ENCODE results near the gene TPCN2. TPM values are rescaled to one million over a fixed set of nuclear protein-coding genes. Genes with fewer than 3 reads are reported as not detected.

The TPCN2 gene
- total and polyA plus RNA-seq, 2 of the 8 experiments (the other 6 are each of a cell fraction or from before 2014, with no cell fraction given), result 9.7 to 18.6 TPM

DNA sequence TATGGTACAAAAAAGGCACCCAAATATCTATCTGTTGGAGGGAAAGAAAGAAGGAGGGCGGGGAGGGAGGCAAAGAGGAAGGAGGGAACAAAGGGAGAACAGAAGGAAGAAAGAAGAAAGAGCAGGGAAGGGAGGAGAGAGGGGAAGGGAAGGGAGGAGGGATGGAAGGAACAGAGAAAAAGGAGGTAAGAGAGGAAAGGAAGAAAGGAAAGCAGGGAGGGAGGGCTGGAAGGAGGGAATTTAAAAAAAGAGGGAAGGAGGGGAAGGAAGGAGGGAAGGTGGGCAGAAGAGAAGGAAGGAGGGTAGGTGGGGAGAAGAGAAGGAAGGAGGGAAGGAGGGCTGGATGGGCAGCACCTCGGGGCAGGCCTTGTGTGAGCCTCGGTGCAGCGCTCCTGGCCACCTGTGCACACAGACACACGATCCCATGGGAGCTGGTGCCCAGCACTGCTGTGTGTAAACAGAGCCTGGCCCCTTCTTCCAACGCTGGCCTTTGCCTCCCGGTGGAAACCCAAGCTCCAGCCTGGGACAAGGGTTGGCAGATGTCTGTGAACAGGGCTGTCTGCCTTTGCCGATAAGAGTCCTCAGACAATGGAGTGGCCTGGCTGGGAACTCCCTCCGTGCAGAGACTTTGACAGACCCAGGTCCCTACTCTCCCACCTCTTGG, 130.2 kb downstream of the TPCN2 start:
- H3K27me3 ChIP-seq (replicated peaks in 1 of 4; ENCODE audit: control insufficient read depth in 3 of 4, extremely low read depth in 1 of 4, insufficient read depth in 3 of 4, low read length in 3 of 4), result no peaks in the 10 kb centered on the region
- H3K36me3 ChIP-seq (ENCODE audit: control insufficient read depth in 2 of 4, insufficient read depth in 4 of 4, low read length in 3 of 4), result no peaks in the 10 kb centered on the region
- no peak overlapping the region for H2BK15ac ChIP-seq (ENCODE audit: low read length)
- H4K20me1 ChIP-seq (replicated peaks in 1 of 2; ENCODE audit: control insufficient read depth in 1 of 2, insufficient read depth in 2 of 2, low read length in 2 of 2), result no peaks in the 10 kb centered on the region
- no peak overlapping the region for H3K9ac ChIP-seq (replicated peaks in 1 of 4; ENCODE audit: extremely low read depth in 1 of 4, low read depth in 3 of 4, low read length in 3 of 4)
- H3K4me1 ChIP-seq (replicated peaks in 1 of 4; ENCODE audit: control insufficient read depth in 3 of 4, insufficient read depth in 4 of 4, low read length in 3 of 4), result no peaks in the 10 kb centered on the region; a peak in 1 of 7 replicates
- H3K4ac ChIP-seq (replicated peaks; ENCODE audit: insufficient read length, low read depth, low read length), result no peak overlapping the region
- H3K79me1 ChIP-seq (ENCODE audit: low read depth, low read length), result no peaks in the 10 kb centered on the region
- no peak for FAIRE-seq
- no peaks in the 10 kb centered on the region for H3K79me2 ChIP-seq (ENCODE audit: control insufficient read depth in 1 of 2, insufficient read depth in 2 of 2, low read length in 2 of 2)
- no peak overlapping the region for H2AK5ac ChIP-seq (ENCODE audit: low read depth, low read length)
- H3K4me2 ChIP-seq (ENCODE audit: insufficient read depth in 1 of 2, low read depth in 2 of 2, low read length in 2 of 2), result no peak overlapping the region
- H3K14ac ChIP-seq (ENCODE audit: insufficient read length), result no peak overlapping the region
- no peak overlapping the region for H2BK120ac ChIP-seq (replicated peaks; ENCODE audit: low read depth, low read length)
- H2BK20ac ChIP-seq (ENCODE audit: low read length), result no peak overlapping the region
- no peak overlapping the region for H2AFZ ChIP-seq (ENCODE audit: low read length)
- CTCF ChIA-PET (ENCODE audit: partially characterized antibody), result interaction anchor here (1.6 to 2.4 kb wide), 2 partner anchors 32 to 48 kb away, joined by 4 to 7 read pairs; no protein-coding TSS in a partner anchor
- H3K9me3 ChIP-seq (ENCODE audit: insufficient read depth in 2 of 2, low read depth in 1 of 2, low read length in 1 of 2), result 0 out of 4 replicates have a peak, but pooled peaks cover 0 to 4% of the 10 kb centered on the region in 2 experiments
- TF ChIP-seq ATF2 (IDR thresholded peaks at IDR 0.05; ENCODE audit: low read length) (no peak), CHD1 (IDR thresholded peaks at IDR 0.05; ENCODE audit: low read depth, low read length) (no peak), SP1 (IDR thresholded peaks at IDR 0.05; ENCODE audit: low read depth, low read length) (no peak), CEBPB (IDR thresholded peaks at IDR 0.05; ENCODE audit: low read depth, low read length) (no peak), SIRT6 (IDR thresholded peaks at IDR 0.05; ENCODE audit: low read length) (no peak), NANOG (IDR thresholded peaks at IDR 0.05; ENCODE audit: insufficient read depth, low read depth, low read length, poor library complexity, severe bottlenecking) (no peak), HDAC2 (IDR thresholded peaks at IDR 0.05; ENCODE audit: borderline replicate concordance in 1 of 2, low read depth in 2 of 2, low read length in 2 of 2) (no peak), YY1 (IDR thresholded peaks at IDR 0.05; ENCODE audit: low read depth, low read length) (no peak), RXRA (IDR thresholded peaks at IDR 0.05; ENCODE audit: insufficient read depth, low read depth, low read length) (no peak), CBX8 (IDR thresholded peaks at IDR 0.05; ENCODE audit: borderline replicate concordance, low read depth, low read length) (no peak)
- H4K8ac ChIP-seq (ENCODE audit: extremely low read depth, insufficient read depth, low read length), result no peak overlapping the region; the same call in 1 of the 2 replicates
- no peak overlapping the region for H3K4me3 ChIP-seq (ENCODE audit: extremely low read depth in 1 of 4, insufficient read depth in 2 of 4, low read depth in 3 of 4, low read length in 4 of 4)
- H3K23ac ChIP-seq (ENCODE audit: insufficient read length), result no peak overlapping the region
- no peak overlapping the region for H2BK12ac ChIP-seq (ENCODE audit: low read depth, low read length)
- H4K5ac ChIP-seq (ENCODE audit: insufficient read length, low read depth, low read length), result no peak overlapping the region
- no peak for DNase-seq (ENCODE audit: low read depth in 1 of 2, low spot score in 2 of 2)
- WGBS, 2 experiments (ENCODE audit: extremely low coverage in 1 of 2, insufficient coverage in 1 of 2, insufficient read length in 1 of 2, insufficient replicate concordance in 2 of 2, low coverage in 1 of 2, low lambda C conversion rate in 2 of 2, missing lambda C conversion rate in 1 of 2), result 89% methylated on average over 9 of the region's 9 CpGs; no CpG with 5 or more reads in 1 of the 2 experiments
- no peak overlapping the region for H3K18ac ChIP-seq (ENCODE audit: extremely low read depth, low read length)
- POLR2A ChIA-PET (ENCODE audit: partially characterized antibody), result no interaction called here
- H3K23me2 ChIP-seq (ENCODE audit: low read depth, low read length), result no peaks in the 10 kb centered on the region; the same call in 1 of the 2 replicates
- no peak overlapping the region for H2BK5ac ChIP-seq (ENCODE audit: low read depth, low read length)
- H4K91ac ChIP-seq (replicated peaks; ENCODE audit: insufficient read length, low read length), result no peak overlapping the region
- no peak overlapping the region for H3K27ac ChIP-seq (ENCODE audit: low read depth, low read length)
- no peak overlapping the region for H3K56ac ChIP-seq (replicated peaks; ENCODE audit: insufficient read length, low read depth, low read length)
